ENCODE measurements around the gene UBE2O. TPM values are rescaled to one million over a fixed set of nuclear protein-coding genes. Genes with fewer than 3 reads are reported as not detected.

The UBE2O gene
- total RNA-seq, 1 experiment from 2014 or later, result 68.9 TPM

DNA sequence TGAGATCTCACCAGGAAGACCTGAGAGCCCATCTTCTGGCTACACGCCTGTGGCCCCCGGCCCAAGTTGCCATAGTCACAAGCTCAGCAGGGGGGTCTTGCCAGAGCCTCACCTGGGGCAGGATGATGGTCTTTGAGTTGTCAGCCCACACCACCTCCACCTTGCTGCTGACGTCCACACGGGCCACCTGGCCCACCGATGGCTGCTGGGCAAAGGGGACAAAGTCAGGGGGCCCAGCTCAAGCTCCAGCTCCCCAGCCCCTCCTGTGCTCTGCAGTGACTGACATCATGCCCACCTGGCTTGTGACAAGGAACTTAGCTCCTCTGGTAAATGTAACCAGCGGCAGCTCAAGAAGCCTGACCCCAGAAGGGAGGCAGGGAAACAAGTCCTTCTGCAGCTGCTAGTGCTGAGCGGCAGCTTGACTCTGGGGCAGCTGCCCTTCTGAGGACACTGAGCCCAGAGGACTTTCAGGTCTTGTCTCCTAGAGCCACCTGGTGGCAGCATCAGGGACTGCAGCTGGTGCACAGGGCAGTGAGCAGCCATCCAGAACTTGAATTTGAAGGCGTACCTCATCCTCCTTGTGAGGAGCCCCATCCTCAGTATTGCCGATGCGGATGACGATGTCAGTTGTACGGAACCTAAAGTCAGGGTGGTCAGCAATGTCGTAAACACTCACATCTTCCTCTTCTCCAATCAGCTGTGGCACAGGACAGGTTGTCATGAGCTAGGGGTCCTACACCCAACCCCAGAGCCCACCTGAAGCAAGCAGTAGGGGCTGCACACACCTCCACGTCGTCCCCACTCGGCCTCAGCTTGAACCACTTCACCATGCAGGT, 55.0 kb downstream of the UBE2O start (continued):
- TF ChIP-seq, protein P1, sequence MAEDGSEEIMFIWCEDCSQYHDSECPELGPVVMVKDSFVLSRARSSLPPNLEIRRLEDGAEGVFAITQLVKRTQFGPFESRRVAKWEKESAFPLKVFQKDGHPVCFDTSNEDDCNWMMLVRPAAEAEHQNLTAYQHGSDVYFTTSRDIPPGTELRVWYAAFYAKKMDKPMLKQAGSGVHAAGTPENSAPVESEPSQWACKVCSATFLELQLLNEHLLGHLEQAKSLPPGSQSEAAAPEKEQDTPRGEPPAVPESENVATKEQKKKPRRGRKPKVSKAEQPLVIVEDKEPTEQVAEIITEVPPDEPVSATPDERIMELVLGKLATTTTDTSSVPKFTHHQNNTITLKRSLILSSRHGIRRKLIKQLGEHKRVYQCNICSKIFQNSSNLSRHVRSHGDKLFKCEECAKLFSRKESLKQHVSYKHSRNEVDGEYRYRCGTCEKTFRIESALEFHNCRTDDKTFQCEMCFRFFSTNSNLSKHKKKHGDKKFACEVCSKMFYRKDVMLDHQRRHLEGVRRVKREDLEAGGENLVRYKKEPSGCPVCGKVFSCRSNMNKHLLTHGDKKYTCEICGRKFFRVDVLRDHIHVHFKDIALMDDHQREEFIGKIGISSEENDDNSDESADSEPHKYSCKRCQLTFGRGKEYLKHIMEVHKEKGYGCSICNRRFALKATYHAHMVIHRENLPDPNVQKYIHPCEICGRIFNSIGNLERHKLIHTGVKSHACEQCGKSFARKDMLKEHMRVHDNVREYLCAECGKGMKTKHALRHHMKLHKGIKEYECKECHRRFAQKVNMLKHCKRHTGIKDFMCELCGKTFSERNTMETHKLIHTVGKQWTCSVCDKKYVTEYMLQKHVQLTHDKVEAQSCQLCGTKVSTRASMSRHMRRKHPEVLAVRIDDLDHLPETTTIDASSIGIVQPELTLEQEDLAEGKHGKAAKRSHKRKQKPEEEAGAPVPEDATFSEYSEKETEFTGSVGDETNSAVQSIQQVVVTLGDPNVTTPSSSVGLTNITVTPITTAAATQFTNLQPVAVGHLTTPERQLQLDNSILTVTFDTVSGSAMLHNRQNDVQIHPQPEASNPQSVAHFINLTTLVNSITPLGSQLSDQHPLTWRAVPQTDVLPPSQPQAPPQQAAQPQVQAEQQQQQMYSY (CRISPR knock-in tag; IDR thresholded peaks at IDR 0.05), result no peak

DNA sequence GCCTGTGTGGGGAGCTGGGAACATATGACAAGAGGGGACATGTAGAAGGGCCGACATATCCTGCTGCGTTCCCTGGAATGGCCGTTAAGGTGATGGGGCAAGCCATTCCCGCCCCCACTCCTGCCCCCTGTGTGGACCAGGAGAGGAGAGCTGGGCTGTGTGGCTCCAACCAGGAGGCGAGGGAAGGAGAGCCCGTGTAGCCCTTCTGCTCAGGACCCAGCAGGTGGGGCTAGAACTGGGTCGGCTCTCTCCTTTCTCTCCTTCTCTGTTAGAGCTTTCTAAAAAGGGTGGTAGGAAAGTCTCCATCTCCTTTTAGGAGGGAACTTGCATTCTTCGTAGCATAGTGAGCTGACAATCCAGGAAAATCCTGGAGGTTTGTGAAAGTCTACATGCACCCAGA, 55.8 kb downstream of the UBE2O start:
- ChIA-PET CTCF (interaction anchor here (0.6 to 4.9 kb wide), 48 partner anchors 9 to 764 kb away, joined by 3 to 135 read pairs (median 6); partner anchors contain the start of genes CDK3, PRPSAP1, QRICH2 and SMIM5), POLR2A (interaction anchor here (1.2 to 1.5 kb wide), 2 partner anchors 13 to 43 kb away, joined by 4 read pairs; partner anchors contain the start of genes PRPSAP1 and SPHK1)
- Mint-ChIP-seq H3K27me3 (ENCODE audit: low read depth) (no peaks in the 10 kb centered on the region), H3K36me3 (peaks cover 52% of the 10 kb centered on the region), H3K4me3 (no peak overlapping the region), H3K4me1 (no peaks in the 10 kb centered on the region), H3K9me3 (no peaks in the 10 kb centered on the region), H3K27ac (no peak overlapping the region)
- DNase-seq (ENCODE audit: low spot score) (no peak), ATAC-seq (no peak)
- TF ChIP-seq HMGXB4 (CRISPR knock-in tag; IDR thresholded peaks at IDR 0.05) (no peak), ATF6 (CRISPR knock-in tag; IDR thresholded peaks at IDR 0.05) (no peak), GRHL2 (CRISPR knock-in tag; IDR thresholded peaks at IDR 0.05; ENCODE audit: insufficient replicate concordance, severe bottlenecking) (no peak), ESRRA (CRISPR knock-in tag; IDR thresholded peaks at IDR 0.05; ENCODE audit: borderline replicate concordance) (no peak), NFATC4 (CRISPR knock-in tag; IDR thresholded peaks at IDR 0.05) (no peak), ZNF219 (CRISPR knock-in tag; IDR thresholded peaks at IDR 0.05; ENCODE audit: borderline replicate concordance) (no peak), ZNF317 (CRISPR knock-in tag; IDR thresholded peaks at IDR 0.05; ENCODE audit: borderline replicate concordance, low read depth) (no peak), FOXK1 (CRISPR knock-in tag; IDR thresholded peaks at IDR 0.05) (no peak), MXD4 (CRISPR knock-in tag; IDR thresholded peaks at IDR 0.05; ENCODE audit: borderline replicate concordance) (no peak), TEAD4 (CRISPR knock-in tag; IDR thresholded peaks at IDR 0.05) (no peak)
- TF ChIP-seq, protein P2, sequence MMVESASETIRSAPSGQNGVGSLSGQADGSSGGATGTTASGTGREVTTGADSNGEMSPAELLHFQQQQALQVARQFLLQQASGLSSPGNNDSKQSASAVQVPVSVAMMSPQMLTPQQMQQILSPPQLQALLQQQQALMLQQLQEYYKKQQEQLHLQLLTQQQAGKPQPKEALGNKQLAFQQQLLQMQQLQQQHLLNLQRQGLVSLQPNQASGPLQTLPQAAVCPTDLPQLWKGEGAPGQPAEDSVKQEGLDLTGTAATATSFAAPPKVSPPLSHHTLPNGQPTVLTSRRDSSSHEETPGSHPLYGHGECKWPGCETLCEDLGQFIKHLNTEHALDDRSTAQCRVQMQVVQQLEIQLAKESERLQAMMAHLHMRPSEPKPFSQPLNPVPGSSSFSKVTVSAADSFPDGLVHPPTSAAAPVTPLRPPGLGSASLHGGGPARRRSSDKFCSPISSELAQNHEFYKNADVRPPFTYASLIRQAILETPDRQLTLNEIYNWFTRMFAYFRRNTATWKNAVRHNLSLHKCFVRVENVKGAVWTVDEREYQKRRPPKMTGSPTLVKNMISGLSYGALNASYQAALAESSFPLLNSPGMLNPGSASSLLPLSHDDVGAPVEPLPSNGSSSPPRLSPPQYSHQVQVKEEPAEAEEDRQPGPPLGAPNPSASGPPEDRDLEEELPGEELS (CRISPR knock-in tag; IDR thresholded peaks at IDR 0.05), result no peak
- TF ChIP-seq, protein P3, sequence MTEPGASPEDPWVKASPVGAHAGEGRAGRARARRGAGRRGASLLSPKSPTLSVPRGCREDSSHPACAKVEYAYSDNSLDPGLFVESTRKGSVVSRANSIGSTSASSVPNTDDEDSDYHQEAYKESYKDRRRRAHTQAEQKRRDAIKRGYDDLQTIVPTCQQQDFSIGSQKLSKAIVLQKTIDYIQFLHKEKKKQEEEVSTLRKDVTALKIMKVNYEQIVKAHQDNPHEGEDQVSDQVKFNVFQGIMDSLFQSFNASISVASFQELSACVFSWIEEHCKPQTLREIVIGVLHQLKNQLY (CRISPR knock-in tag; IDR thresholded peaks at IDR 0.05), result no peak
- TF ChIP-seq, protein P4, sequence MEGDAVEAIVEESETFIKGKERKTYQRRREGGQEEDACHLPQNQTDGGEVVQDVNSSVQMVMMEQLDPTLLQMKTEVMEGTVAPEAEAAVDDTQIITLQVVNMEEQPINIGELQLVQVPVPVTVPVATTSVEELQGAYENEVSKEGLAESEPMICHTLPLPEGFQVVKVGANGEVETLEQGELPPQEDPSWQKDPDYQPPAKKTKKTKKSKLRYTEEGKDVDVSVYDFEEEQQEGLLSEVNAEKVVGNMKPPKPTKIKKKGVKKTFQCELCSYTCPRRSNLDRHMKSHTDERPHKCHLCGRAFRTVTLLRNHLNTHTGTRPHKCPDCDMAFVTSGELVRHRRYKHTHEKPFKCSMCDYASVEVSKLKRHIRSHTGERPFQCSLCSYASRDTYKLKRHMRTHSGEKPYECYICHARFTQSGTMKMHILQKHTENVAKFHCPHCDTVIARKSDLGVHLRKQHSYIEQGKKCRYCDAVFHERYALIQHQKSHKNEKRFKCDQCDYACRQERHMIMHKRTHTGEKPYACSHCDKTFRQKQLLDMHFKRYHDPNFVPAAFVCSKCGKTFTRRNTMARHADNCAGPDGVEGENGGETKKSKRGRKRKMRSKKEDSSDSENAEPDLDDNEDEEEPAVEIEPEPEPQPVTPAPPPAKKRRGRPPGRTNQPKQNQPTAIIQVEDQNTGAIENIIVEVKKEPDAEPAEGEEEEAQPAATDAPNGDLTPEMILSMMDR (IDR thresholded peaks at IDR 0.05), result no peak
- TF ChIP-seq, protein P5, sequence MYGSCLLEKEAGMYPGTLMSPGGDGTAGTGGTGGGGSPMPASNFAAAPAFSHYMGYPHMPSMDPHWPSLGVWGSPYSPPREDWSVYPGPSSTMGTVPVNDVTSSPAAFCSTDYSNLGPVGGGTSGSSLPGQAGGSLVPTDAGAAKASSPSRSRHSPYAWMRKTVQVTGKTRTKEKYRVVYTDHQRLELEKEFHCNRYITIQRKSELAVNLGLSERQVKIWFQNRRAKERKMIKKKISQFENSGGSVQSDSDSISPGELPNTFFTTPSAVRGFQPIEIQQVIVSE (CRISPR knock-in tag; IDR thresholded peaks at IDR 0.05; ENCODE audit: borderline replicate concordance), result no peak
- TF ChIP-seq, protein P1 (CRISPR knock-in tag; IDR thresholded peaks at IDR 0.05), result no peak
